HG02970 (cell line): ENCODE measurements around the gene DNAI2.
"Not testable (repeated sequence)": the region's sequence is repeated elsewhere in the genome, so short reads cannot be mapped to it uniquely, and the experiment has no call there.

ENCODE experiments used
- ATAC-seq: cut with Tn5 transposase; IDR thresholded peaks from one replicate; pipeline ENCODE4 v1.9.1; 2021; ENCODE audit warnings: mild to moderate bottlenecking, moderate library complexity, moderate number of reproducible peaks; ENCODE audit not compliant: unreplicated experiment, low FRiP score

DNAI2 gene

DNA sequence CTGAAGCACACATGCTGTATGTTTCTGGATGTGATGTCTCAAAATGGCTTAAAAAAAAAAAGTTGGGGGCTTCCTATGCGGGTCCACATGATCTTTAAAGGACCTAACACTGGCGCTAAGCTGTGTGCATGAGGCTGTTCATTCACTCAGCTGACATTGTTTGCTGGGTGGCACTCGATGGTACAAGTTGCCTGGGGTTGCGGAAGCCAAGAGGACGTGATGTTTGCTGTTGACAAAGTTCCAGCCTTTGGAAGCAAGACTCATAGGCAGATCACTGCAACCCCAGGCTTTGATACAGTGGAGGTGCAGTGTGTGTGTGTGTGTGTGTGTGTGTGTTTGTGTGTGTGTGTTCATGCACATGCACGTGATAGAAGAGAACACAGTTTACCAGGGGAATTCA is 29.5 kb upstream of the DNAI2 start:
- no peak for ATAC-seq

DNA sequence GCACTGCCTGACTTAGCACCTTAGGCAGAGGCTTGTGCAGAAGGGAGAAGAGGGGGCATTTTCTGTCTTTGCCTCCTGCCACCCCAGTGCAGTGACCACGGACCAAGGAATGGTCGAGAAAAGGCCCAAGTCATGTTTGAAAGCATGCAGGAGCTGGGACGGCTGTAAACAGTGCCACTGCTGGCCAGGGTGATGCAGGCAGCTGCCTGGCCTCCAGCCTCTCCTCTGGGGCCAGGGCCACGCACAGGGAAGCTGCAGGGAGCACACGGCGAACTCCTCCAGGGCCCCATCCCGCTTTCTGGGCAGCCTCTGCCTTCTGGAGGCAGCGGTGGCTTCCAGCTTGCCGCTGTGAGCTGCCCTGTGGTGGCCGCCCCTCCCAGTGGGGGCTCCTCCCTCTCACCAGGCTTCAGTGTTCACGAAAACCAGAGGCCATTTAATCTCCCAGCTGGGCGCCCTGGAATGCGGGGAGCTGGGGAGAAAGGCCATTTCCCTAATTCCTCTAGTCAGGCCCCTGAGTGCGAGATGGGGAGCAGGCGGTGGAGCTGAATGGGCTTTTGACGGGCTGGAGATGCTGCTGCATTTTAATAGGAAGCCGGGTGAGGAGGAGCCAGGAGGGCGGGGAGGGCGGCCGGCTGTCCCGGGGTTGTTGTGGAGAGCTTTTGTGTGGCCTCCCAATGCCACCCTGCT is 28.7 kb upstream of the DNAI2 start:
- ATAC-seq, result no peak

DNA sequence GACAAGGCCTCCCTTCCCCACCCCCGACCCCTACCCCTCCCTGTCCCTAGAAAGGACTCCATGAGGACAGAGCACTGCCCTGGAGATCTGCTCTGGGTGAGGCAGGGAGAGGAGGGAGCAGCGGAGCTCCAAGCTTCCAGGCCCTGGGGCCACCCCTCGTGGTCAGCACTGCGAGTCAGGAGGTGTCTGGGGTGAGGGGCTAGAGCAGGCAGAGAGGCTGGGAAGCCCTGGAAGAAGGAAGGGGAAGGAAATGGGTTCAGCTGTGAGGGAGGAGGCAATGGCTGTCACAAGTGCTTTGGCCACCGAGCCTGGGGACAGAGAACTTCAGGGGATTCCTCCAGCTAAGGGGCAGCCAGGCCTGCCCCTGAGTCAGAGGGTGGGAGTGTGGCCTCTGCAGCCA is 28.2 kb upstream of the DNAI2 start:
- ATAC-seq, result no peak

DNA sequence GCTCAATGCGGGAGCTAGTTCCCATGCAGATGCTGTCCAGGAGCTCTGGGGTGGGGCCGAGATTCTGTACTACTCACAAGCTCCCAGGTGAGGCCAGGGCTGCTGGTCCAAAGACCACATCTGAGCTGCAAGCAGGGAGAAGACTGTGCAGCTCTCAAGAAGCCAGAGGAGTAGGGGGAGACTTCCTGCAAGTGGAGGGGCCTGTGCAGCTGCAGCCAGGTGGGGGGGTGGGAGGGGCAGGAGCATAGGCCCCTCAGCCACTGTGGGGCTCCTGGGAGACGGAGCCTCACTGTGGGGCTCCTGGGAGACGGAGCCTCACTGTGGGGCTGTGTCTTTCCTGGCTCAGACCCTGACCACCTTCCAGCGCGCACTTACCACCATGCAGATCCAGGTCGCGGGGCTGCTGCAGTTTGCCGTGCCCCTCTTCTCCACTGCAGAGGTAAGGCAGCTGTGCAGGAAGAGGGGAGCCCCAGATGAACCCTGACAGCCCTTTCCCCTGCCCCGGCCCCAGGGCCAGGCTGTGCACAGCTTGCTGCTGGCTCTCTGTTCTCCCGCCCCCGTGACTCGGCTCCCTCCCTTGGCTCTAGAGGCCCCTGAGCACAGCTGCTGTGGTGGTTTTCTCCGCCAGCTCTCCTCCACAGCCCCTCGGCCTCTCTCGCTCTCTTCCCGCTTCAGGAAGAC is 24.3 kb upstream of the DNAI2 start:
- no peak for ATAC-seq

DNA sequence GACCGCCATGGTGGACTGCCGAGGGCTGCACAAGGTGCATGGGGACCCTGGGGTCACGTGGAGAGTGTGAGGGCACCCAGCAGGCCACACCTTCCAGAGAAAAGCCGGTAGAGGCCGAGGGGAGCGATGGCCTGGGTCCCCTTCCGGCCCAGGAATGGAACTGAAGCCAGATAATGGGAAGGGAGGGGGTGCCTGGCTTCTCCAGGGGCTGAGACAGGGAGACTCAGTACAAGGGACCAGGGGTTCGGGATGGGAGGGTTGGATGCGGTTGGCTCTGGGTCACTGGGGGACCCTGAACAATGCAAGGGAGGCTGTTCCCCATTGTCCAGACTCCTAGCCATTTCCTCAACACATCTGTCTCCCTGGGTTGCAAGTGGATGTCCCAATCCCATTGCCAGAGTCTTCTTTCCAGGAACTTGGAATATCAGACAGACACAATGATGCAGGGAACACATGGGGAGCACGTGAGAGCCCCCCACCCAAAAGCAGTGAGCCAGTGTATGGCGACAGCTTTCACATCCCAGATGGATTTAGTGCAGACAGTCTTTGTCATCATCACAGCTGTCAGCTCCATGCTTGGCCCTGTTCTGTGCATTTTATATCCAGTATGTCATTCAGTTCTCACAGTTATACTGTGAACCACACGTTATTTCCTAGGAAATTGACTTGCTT is 23.6 kb upstream of the DNAI2 start:
- ATAC-seq, result no peak

DNA sequence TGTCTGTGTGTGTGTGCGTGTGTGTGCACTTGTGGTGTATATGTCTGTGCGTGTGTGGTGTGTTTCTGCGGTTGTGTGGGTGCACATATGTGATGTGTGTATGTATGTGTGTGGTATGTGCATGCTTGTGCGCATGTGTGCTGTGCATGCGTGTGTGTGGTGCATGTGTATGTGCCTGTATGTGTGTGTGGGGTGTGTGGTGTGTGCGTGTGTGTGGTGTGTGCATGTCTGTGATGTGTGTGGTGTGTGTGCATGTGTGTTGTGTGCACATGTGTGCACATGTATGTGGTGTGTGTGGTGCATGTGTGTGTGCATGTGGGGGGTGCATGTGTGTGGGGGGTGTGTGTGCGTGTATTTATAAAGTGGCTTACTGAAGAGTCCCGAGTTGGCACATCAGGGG is 23.0 kb upstream of the DNAI2 start:
- ATAC-seq, result no peak

DNA sequence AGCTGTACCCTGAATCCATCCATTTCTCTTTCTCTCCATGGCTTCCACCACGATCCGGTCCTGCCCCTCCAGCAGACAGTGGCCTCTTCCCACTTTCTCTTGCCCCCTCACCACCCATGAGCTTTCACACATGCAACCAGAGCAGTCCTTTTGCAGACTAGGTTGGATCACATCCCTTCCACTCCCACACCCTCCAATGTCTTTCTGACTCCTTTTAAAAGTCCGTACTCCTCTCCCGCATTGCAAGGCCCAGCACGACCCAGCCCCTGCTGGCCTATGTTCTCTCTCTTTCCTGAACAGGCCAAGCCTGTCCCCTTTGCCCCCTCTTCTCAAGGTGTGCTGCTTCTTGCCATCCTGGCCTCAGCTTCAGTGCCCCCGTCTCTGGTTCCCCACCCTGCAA is 22.5 kb upstream of the DNAI2 start:
- ATAC-seq, result no peak

DNA sequence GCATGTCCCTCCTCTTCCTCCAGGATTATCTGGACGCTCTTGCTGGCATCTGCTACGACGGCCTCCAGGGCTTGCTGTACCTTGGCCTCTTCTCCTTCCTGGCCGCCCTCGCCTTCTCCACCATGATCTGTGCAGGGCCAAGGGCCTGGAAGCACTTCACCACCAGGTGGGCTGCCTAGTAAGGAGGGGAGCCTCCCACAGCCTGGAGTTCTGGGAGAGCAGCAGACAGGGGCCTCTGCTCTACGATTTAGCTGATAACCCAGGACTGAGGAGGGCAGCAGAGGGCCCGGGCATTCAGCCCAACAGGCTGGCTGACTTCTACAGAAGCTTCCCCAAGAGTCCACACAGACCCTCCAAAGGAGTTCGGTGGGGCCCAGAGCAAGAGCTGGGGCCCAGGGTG is 21.8 kb upstream of the DNAI2 start:
- ATAC-seq, result no peak

DNA sequence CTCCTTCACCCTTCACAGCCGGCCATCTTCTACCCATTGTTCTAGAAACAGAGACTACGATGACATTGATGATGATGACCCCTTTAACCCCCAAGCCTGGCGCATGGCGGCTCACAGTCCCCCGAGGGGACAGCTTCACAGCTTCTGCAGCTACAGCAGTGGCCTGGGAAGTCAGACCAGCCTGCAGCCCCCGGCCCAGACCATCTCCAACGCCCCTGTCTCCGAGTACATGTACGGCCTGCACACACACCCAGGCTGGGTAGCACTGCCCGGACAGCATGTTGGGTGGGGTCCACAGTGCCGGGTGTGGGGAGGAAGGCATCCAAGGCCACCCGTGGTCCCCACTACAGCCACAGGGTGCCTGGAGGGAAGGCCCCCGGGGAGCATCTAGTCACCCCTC is 21.0 kb upstream of the DNAI2 start:
- no peak for ATAC-seq

DNA sequence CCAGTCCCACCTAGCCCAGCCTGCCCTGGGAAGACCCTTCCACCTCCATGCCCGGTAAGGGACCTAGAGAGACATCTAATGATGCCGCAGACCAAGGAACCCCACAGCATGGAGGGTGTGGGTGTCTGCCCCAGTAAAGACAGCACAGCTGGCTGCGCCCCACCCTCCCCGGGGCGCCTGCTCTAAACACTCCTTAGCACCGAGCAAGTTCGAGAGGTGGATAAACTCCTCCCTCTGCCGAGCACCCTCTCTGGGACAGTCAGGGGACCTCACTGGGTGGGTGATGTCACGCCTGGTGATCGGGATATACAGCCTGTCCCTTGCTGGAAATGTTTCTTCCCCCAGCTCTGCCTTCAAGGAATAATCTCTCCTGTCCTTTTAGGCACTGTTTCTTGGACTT is 16.7 kb upstream of the DNAI2 start:
- no peak for ATAC-seq

DNA sequence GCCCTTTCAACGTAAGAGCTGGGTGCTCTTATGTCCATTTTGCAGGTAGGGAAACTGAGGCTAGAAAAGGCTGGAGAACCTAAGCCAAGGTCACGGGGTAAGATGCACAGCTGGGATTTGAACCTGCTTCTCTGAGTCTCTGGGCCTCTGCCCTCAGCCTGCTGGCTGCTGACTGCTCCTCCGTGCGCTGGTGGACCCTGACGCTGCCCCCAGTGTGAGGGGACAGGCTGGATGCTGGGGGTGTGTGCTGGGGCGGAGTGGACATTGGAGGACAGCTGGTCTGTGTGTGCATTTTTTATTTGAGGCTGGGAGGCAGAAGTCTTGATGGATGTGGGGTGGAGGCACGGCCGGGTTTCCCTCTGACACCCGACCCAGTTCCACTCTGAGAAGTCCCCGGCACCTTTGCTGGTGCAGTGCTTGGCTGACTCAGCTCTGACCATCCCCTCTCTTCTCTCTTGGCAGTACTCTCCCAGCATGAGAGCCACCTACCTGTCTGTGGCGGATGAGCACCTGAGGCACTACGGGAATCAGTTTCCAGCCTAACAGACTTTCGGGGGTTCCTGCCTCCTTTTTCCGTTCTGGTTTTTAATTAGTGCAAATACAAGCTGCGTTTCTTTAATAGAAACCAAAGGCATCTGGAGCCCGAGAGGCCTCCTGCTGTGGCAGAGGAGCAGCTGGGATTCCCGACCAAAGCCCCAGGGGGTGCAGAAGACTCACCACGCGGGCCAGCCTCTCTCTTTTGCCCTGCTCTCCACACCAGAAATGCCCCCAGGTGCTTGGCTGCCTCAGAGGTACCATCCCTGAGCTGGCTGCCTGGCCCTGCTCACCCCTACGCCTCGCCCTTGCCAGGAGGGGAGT is 14.1 kb upstream of the DNAI2 start:
- ATAC-seq, result no peak

DNA sequence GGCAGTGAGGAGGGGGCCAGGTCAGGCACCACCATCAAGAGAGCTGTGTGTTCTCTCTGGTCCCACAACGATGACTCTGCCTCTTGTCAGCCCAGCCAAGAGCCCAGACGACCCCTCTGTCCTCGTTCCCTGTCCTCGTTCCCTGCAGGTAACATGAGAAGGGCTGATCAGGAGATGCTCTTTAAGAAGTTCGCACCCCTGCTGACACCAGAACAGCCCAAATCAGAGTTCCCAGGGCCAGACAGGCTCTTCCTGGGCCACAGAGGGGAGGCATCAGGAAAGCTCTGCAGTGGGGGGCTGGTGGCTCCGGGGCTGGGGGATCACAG is 13.5 kb upstream of the DNAI2 start:
- ATAC-seq, result no peak

DNA sequence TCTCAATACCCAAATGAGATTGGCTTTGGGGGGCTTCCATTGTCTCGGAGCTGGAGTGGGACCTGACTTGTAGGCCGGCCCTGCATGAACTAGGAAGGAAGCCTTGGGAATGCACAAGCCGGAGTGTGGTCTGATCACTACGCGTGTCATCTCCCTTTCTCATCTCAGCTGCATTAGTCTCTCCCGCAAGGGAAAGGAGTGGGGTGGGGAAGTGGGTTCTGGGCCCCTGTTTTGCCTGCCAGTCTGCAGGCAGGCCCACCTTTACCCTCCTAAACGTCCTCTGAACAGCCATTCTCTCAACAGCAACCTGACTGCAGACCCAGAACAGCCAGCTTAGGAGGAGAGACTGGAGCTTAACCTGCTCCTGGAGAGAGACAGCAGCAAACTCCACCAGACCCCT is 11.4 kb upstream of the DNAI2 start:
- ATAC-seq, result no peak

DNA sequence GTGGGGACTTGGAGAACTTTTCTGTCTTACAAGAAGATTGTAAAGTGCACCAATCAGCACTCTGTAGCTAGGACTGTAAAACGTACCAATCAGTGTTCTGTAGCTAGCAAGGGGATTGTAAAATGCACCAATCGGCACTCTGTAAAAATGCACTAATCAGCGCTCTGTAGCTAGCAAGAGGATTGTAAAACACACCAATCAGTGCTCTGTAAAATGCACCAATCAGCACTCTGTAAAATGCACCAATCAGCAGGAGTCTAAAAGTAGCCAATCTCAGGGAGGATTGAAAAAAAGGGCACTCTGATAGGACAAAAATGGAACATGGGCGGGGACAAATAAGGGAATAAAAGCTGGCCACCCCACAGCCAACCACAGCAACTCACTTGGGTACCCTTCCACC is 7.0 kb upstream of the DNAI2 start:
- ATAC-seq, result not testable (repeated sequence)

DNA sequence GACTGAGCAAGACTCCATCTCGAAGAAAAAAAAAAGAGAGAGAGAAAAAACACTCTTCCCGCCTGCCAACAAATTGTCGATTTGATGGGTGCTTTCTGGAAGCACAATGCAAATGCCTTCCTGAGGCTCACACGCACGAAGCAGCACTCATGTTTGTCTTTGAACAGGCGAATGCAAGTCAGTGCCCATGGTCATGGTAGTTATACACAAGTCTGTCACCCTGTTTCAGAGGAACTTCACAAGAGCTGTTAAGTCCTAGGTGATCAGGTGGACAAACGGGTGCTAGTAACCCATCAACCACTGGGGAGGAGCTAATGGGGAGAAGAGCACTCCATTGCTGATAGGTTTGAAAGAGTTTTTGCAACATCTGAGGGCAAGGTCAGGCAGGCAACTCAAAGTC is 6.5 kb upstream of the DNAI2 start:
- no peak for ATAC-seq

DNA sequence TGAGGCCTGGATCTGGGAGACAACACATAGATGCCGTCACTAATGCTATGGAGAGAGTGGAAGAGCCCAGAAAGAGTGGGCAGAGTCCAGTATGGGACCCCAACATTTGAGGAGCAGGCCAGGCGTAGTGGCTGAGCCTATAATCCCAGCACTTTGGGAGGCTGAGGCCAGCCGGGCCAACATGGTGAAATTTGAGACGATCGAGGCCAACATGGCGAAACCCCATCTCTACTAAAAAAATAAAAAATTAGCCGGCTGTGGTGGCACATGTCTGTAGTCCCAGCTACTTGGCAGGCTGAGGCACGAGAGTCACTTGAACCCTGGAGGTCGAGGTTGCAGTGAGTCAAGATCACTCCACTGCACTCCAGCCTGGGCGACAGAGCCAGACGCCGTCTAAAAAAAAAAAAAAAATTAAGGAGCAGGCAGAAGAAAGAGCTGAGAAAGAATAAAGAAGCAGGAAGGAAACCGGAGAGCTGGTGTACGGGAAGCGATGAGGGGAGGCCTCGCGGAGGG is 6.0 kb upstream of the DNAI2 start:
- no peak for ATAC-seq

DNA sequence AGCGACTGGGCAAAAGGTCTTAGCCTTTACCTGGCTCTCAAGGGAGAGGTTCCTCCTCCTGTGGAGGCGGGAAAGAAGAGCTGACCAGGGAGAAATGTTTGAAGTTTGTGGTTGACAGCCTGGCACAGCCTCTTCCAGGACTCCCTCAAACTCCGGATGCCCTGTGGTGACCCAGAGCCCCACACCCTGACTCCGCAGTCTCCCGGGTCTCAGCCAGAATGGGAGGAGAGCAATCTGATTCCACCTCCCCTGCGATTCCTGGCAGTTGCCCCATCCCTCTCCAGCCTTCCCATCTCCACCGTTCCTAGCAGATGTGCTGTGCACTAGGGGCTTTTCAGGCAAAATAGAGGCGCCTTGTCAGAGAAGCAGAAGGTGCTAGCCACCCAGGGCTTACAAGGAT is 5.5 kb upstream of the DNAI2 start:
- no peak for ATAC-seq

DNA sequence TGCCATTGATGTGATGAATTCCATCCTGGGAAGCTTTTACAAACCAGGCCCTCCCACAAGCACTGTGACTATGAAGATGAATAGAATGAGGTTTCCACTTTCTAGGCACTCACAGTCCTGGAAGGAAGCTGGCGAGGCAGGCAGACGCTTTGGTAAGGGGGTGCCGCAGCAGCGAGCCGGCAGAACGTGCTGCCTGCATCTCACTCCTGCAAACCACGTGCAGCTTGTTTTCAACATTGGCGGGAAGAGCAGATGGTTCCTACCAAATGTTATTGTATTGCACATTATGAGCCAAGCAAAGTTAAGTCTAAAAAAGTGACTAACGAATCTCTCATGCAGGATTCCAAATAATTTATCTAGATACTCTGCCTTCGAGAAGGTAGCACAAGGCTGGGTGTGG is 3.7 kb upstream of the DNAI2 start:
- no peak for ATAC-seq

DNA sequence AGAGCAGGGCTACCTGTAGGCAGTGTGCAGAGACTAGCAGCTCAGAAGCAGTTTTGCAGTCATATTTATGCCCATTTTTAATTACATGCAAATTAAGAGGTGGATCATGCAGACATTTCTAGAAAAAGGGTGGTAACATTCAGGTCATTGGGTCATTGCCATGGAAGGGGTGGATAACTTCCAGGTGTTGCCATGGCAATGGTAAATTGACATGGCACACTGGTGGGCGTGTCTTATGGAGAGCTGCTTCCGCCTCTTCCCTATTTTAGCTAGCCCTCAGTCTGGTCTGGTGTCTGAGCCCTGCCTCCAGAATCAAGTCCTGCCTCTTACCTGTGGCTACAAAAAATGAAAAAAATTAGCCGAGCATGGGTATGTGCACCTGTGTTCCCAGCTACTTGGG is 2.8 kb upstream of the DNAI2 start:
- no peak for ATAC-seq

DNA sequence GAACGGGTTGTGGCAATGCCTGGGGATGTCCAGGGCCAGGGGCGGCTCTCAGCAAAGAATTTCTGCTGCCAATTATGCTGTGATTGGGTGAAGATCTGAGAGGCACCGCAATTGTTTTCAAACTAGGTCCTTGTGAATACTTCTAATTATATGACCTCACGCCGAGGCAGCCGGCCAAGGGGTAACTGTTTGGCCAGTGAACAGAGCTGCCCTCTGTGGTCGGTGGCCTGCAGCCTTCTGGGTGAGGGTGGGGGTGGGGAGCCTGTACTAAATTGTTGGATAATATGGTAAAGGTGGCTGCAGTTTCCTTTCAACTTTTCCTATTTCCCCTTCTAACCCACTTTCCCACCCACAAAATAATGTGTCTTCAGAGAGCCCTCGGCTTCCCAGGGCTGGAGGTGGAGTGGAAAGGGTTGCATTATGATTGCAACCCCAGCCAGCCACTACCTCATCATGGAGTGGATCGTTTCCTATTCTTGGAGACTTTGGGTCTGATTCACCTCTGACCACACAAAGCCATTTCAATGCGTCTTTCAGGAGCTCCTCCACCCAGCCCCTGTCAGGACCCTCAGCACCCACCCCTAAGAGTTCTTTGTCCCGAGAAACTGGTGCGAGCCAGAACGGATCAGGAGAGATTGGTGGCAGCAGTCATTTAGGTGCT is 2.0 kb upstream of the DNAI2 start:
- no peak for ATAC-seq
